Astrocyte of the cerebellum (primary cell): ENCODE measurements around the gene RIPK3.

Source experiments
- DNase-seq: peaks from one replicate; pipeline ENCODE4 v3.0.0-alpha.2; 2011; ENCODE audit warnings: low read depth
- H3K4me3 ChIP-seq: 2 replicates; pipeline ENCODE4 v1.5.1; 2011; ENCODE audit warnings: mild to moderate bottlenecking, low read depth, low read length, moderate library complexity
- in situ Hi-C: cut with HindIII; loops from 2 replicates; pipeline ENCODE4 v1.10.0; 2017; ENCODE audit warnings: low sequenced_read_pairs
- TF ChIP-seq, protein P1 (sequence below): IDR thresholded peaks from 2 replicates; pipeline ENCODE4 v1.5.1; 2012; ENCODE audit warnings: low read length, low read depth, moderate library complexity, mild to moderate bottlenecking; ENCODE audit errors: missing control alignments

Gene RIPK3

GRCh38 chr14:24308342-24309124 lies 31.3 kb downstream of the RIPK3 start:
- DNase-seq = no peak
- in situ Hi-C loops = no loop called here
- H3K4me3 ChIP-seq = no peak overlapping the region
- TF ChIP-seq, protein P1, sequence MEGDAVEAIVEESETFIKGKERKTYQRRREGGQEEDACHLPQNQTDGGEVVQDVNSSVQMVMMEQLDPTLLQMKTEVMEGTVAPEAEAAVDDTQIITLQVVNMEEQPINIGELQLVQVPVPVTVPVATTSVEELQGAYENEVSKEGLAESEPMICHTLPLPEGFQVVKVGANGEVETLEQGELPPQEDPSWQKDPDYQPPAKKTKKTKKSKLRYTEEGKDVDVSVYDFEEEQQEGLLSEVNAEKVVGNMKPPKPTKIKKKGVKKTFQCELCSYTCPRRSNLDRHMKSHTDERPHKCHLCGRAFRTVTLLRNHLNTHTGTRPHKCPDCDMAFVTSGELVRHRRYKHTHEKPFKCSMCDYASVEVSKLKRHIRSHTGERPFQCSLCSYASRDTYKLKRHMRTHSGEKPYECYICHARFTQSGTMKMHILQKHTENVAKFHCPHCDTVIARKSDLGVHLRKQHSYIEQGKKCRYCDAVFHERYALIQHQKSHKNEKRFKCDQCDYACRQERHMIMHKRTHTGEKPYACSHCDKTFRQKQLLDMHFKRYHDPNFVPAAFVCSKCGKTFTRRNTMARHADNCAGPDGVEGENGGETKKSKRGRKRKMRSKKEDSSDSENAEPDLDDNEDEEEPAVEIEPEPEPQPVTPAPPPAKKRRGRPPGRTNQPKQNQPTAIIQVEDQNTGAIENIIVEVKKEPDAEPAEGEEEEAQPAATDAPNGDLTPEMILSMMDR = no peak

DNA sequence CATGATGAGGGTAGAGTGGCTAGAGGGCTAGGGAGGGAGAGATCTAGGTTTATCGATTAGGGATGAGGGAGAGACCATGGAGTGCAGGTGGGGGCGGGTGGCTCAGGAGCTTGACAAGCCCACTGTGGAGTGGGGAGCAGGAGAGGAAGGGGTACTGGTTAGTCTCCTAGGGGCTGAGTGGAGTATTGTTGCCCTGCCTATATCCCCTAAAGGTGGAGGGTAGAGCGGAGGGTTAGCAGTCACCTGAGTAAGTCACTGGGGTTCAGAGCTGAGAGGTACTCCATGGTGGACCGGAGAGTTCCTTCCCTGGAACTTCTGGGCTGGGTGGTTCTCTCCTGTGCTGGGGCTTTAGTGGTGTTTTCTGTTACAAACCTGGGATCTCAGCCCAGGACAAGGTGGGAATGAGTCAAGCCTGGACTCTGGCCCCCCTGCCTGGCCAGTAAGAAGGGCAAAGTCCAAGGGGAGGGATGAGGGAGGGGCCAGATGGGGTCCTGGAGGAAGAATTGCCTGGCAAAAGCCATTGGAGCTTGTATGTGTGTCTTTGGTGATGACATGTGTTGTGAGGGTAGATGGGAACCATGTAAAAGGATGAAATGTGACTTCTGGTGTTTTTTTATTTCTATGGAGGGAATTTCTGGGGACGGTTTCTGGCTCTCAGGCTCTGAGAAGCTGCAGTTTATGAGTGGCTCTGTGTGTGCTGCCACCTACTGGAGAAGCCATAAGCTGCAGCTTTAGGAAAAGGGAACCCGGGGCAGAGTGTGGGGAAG lies 32.0 kb downstream of the RIPK3 start, which contains the start of gene CIDEB:
TSS of gene CIDEB (minus strand) at position 403 of the 767 bp plus-strand sequence. CDS start at position 284, 119 bp downstream.
- peak; percentile 18 for DNase-seq
- in situ Hi-C loops = no loop called here
- TF ChIP-seq, protein P1 = peak; percentile 99
- no peak within 1 kb of the TSS for H3K4me3 ChIP-seq

DNA sequence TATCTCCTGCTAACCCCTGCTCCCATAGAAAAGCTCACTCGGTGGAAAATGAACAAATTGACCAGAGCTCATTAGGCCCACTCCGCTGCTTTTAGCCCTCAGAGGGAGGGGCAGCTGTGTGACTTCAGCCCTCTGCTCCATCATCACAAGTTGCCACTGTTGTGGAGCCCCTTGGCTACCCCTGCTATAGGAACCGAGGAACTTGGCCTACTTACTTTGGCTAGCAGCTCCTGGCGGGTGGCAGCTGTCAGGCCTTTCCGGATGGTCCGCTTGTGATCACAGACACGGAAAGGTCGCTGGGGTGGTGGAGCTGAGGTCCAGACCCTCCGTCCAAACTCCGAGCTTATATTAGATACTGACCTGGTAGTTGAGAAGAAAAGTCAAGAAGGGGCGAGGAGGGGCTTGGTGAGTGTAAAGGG lies 32.6 kb downstream of the RIPK3 start:
- TF ChIP-seq, protein P1 = no peak
- DNase-seq = no peak
- in situ Hi-C loops = no loop called here
- H3K4me3 ChIP-seq = no peak overlapping the region

DNA sequence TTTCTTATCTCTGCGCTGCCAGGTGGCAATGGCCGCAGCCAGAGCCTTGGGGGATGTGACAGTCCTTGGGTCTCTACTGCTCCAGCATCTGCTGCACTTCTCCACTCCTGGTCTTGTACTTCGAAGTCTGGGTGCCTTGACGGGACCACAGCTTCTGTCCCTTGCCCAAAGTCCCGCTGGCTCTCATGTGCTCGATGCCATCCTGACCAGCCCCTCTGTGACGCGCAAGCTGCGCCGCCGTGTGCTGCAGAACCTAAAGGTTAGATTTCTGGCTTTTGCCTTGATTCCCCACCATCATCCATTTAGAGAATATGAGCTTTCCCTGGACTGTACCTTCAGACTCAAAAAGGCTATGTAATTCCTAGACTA lies 35.8 kb downstream of the RIPK3 start:
- in situ Hi-C loops = no loop called here
- TF ChIP-seq, protein P1 = no peak
- no peak for DNase-seq
- no peak overlapping the region for H3K4me3 ChIP-seq

- DNase-seq = no peak
- in situ Hi-C loops = no loop called here
- TF ChIP-seq, protein P1 = no peak
- H3K4me3 ChIP-seq = peak overlapping the region; percentile 98
Observed at GRCh38 chr14:24300326-24300980, 39.3 kb downstream of the RIPK3 start.

DNA sequence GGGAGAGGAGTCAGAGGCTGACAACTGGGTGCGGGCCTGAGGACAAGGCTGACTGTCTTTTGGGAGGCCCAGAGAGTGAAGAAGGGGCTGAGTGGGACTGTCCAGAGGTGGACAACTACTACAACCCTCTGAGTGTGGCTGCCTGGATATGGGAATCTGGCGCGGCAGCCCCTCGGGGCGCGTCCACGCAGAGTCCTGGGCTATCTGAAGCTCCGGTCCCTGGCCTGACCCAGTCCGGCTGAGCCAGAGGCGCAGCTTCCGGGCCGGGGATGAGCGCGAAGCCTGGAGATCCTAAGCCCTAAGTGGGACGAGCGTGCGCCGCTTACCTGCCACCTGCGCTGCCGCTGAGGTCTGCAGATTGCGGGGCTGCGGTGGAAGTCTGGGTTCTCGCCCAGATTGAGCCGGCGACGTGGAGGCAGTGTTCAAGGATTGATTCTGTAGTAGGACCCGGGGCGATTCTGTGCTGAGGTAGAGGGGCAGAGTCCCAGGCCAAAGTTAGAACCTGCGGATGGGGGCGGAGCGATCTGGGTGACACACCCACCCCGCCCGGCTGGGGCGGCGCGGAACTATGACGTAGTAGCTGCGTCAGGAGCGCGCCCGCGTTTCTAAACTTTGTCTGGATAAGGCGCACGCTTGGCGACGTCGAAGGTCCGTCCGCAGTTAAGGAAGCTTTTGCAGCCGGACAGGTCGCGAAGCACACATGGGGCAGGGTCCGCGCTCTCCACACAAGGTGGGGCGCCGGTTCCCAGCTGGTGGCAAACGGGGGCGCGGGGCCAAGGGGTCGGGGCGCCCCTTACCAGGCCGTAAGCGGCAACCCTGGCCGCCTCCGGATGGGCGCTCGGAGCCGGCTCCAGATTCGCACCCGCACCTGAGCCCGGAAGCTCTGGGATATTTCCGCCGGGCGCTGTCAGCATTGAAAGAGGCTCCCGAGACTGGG lies 40.3 kb downstream of the RIPK3 start, which contains the start of the genes DHRS1 and NOP9:
TSS of gene DHRS1 (minus strand) at position 526 of the 937 bp plus-strand sequence. CDS start 674 bp downstream, outside the sequence.
TSS of gene NOP9 (plus strand) at position 596 of the 937 bp plus-strand sequence. CDS start at position 701, 105 bp downstream.
- DNase-seq = peak; percentile 73
- in situ Hi-C loops = no loop called here
- TF ChIP-seq, protein P1 = no peak
- peak within 1 kb of the TSS; percentile 98 for H3K4me3 ChIP-seq
